Measurements from ENCODE around the gene C6orf62.

DNA sequence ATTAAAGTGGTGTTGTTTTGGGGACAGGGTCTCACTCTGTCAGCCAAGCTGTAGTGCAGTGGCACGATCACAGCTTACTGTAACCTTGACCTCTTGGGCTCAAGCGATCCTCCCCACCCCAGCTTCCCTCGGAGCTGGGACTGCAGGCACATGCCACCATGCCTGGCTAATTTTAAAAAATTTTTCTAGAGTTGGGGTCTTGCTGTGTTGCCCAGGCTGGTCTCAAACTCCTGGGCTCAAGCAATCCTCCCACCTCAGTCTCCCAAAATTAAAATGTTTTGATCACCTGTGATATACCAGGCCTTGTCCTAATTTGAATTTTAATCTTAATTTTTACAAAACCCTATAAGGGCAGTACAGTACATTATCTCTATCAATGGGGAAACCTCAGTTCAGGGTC, 26.5 kb downstream of the C6orf62 start:
- no peak for TF ChIP-seq CTCF (conservative IDR thresholded peaks at IDR 0.05)
- TF ChIP-seq EZH2 (IDR thresholded peaks at IDR 0.05; ENCODE audit: low read depth): no peak

Data from PC-9 (cell line).